Measurements from ENCODE around the gene CPNE2. TPM values are rescaled to one million over a fixed set of nuclear protein-coding genes. Genes with fewer than 3 reads are reported as not detected.

CPNE2 gene
- total RNA-seq, 3 donors from 2014 or later: 48.7 to 77.0 (median 52.5) TPM

- Histone ChIP-seq H3K4me1 (ENCODE audit: low read depth) (no peaks in the 10 kb centered on the region), H3K36me3 (ENCODE audit: low read depth) (peaks cover 3% of the 10 kb centered on the region), H3K9me3 (no peaks in the 10 kb centered on the region), H3K4me3 (no peak overlapping the region)
- TF ChIP-seq, protein P1, sequence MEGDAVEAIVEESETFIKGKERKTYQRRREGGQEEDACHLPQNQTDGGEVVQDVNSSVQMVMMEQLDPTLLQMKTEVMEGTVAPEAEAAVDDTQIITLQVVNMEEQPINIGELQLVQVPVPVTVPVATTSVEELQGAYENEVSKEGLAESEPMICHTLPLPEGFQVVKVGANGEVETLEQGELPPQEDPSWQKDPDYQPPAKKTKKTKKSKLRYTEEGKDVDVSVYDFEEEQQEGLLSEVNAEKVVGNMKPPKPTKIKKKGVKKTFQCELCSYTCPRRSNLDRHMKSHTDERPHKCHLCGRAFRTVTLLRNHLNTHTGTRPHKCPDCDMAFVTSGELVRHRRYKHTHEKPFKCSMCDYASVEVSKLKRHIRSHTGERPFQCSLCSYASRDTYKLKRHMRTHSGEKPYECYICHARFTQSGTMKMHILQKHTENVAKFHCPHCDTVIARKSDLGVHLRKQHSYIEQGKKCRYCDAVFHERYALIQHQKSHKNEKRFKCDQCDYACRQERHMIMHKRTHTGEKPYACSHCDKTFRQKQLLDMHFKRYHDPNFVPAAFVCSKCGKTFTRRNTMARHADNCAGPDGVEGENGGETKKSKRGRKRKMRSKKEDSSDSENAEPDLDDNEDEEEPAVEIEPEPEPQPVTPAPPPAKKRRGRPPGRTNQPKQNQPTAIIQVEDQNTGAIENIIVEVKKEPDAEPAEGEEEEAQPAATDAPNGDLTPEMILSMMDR (IDR thresholded peaks at IDR 0.05): no peak
- intact Hi-C loops (cut with DNase I, micrococcal nuclease): loop anchor here in 1 of 2 donors (10.0 kb wide), 1 partner anchor 83 kb away; no protein-coding TSS in a partner anchor
- no peak for DNase-seq
- ATAC-seq: no peak
These were observed 75.2 kb downstream of the CPNE2 start for GRCh38 chr16:57167538-57167937.

DNA sequence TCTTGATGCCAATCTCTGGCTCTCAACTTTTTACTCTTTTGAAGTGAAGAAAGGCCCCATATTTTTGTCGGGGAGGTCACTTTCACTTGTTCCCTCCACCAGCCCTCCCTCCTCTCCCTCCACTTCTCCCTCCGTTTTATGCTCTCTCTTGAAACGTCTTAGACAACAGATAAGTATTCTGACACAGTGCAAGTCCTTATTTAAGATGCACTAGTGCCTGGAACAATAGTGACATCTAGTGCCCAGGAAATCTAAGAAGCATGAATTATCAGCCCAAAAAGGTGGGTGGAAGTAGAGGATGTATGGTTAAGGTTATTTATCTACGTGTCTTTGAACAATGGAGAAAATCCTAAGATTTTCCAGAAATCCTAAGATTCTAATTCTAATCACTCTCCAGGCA, 75.6 kb downstream of the CPNE2 start:
- DNase-seq (no peak), ATAC-seq (peak; percentile 80)
- no peaks in the 10 kb centered on the region for H3K4me1 ChIP-seq (ENCODE audit: low read depth)
- intact Hi-C loops (cut with DNase I, micrococcal nuclease): loop anchor here in 1 of 2 donors (10.0 kb wide), 1 partner anchor 83 kb away; no protein-coding TSS in a partner anchor
- TF ChIP-seq, protein P1 (IDR thresholded peaks at IDR 0.05): no peak
- peaks cover 3% of the 10 kb centered on the region for H3K36me3 ChIP-seq (ENCODE audit: low read depth)
- H3K4me3 ChIP-seq: no peak overlapping the region
- H3K9me3 ChIP-seq: no peaks in the 10 kb centered on the region

- H3K36me3 ChIP-seq (ENCODE audit: low read depth): peaks cover 3% of the 10 kb centered on the region
- H3K9me3 ChIP-seq: no peaks in the 10 kb centered on the region
- ATAC-seq (no peak), DNase-seq (no peak)
- intact Hi-C loops (cut with DNase I, micrococcal nuclease): loop anchor here in 1 of 2 donors (10.0 kb wide), 1 partner anchor 85 kb away; no protein-coding TSS in a partner anchor
- no peak overlapping the region for H3K4me3 ChIP-seq
- no peaks in the 10 kb centered on the region for H3K4me1 ChIP-seq (ENCODE audit: low read depth)
- TF ChIP-seq, protein P1 (IDR thresholded peaks at IDR 0.05): no peak
These were observed 76.9 kb downstream of the CPNE2 start for GRCh38 chr16:57169327-57169726.

DNA sequence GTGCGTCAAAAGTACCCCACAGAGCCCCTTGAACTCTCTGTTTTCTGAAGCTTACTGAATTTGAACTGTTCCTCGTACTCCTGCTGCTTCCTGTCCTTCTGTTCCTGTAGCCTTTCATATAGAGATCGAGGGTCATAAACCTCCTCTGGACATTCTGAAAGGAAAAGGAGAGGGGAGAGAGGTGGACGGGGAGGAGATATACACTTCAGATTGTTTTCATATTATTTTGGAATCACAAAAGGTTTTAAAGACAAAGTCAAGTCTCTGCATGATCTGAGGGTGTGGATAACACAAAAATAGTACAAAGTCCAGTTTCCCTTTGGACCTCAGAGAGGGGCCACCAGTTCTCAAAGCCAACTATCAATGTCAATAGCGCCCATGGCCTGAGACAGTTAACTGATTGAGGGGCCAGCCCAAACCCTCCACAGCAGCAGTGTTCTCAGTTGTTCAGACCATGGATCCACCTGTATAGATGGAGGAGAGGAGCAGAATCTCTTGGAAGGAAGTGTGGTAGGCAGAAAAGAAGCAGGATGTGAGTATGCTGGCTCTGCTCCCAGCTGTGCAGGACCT, 80.4 kb downstream of the CPNE2 start:
- intact Hi-C loops (cut with DNase I, micrococcal nuclease): no loop called here

DNA sequence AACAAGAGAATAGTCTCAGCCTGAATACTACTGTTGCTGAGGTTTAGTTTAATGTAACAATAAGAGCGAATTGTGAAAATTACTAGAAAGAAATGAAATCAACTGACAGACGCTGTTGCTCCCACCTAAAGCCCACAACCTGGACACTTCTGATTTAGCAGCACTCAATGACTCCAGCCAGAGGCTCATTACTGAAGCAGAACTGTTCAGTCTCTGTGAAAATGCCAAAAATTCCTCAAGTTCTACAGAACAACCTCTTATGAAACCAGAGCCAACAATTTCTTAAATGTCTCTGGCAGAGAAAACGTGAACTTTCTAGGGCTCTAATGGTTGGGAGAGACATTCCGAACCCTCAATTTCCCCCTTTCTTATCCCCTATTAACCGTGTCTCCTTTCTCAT, 83.5 kb downstream of the CPNE2 start:
- TF ChIP-seq, protein P1 (IDR thresholded peaks at IDR 0.05): no peak
- Histone ChIP-seq H3K4me1 (ENCODE audit: low read depth) (no peaks in the 10 kb centered on the region), H3K36me3 (ENCODE audit: low read depth) (peaks cover 3% of the 10 kb centered on the region), H3K9me3 (no peaks in the 10 kb centered on the region), H3K4me3 (no peak overlapping the region)
- no peak for DNase-seq
- ATAC-seq: no peak
- intact Hi-C loops (cut with DNase I, micrococcal nuclease): no loop called here

More for the DNA sequence above, 80.4 kb downstream of the CPNE2 start:
- ATAC-seq (no peak), DNase-seq (no peak)
- Histone ChIP-seq H3K9me3 (no peaks in the 10 kb centered on the region), H3K4me1 (ENCODE audit: low read depth) (no peaks in the 10 kb centered on the region), H3K36me3 (ENCODE audit: low read depth) (peaks cover 3% of the 10 kb centered on the region), H3K4me3 (no peak overlapping the region)
- TF ChIP-seq, protein P1 (IDR thresholded peaks at IDR 0.05): no peak
